GM23338 (cell line): ENCODE data around the gene TFDP1. TPM values are rescaled to one million over a fixed set of nuclear protein-coding genes. Genes with fewer than 3 reads are reported as not detected.

Experiments
- ATAC-seq: fragments of 200-7000 bp; cut with Tn5 transposase; 3 replicates; pipeline ENCODE4 v1.9.1; 2020
- DNase-seq: peaks from one replicate; pipeline ENCODE4 v3.0.0-alpha.2; 2015; ENCODE audit warnings: low spot score
- H2AFZ ChIP-seq: fragments of 200-600 bp; sonication (generic); 2 replicates; pipeline ENCODE4 v1.8.0; 2016; ENCODE audit warnings: antibody characterized with exemption, mild to moderate bottlenecking, moderate library complexity
- H3F3A ChIP-seq: fragments of 200-600 bp; sonication (generic); replicated peaks from 2 replicates; pipeline ENCODE4 v1.8.0; 2017; ENCODE audit warnings: antibody characterized with exemption, mixed run types, low read depth
- H3K27ac ChIP-seq: fragments of 200-600 bp; sonication (generic); 2 replicates; pipeline ENCODE4 v1.6.1; 2016; ENCODE audit warnings: low read depth
- H3K27me3 ChIP-seq: fragments of 200-600 bp; sonication (generic); 2 replicates; pipeline ENCODE4 v1.8.0; 2016; ENCODE audit warnings: mild to moderate bottlenecking, mixed run types, moderate library complexity; ENCODE audit not compliant: insufficient read depth
- H3K36me3 ChIP-seq: fragments of 200-600 bp; sonication (generic); 2 replicates; pipeline ENCODE4 v1.8.0; 2016; ENCODE audit warnings: mild to moderate bottlenecking; ENCODE audit not compliant: insufficient read depth
- H3K4me1 ChIP-seq: fragments of 200-600 bp; sonication (generic); 2 replicates; pipeline ENCODE4 v1.8.0; 2016; ENCODE audit warnings: mild to moderate bottlenecking, moderate library complexity; ENCODE audit not compliant: insufficient read depth
- H3K4me2 ChIP-seq: fragments of 200-600 bp; sonication (generic); 2 replicates; pipeline ENCODE4 v1.7.1; 2017; ENCODE audit warnings: mixed run types
- H3K4me3 ChIP-seq: fragments of 200-600 bp; sonication (generic); 2 replicates; pipeline ENCODE4 v1.6.1; 2016; ENCODE audit warnings: mixed run types
- H3K79me2 ChIP-seq: fragments of 200-600 bp; sonication (generic); replicated peaks from 2 replicates; pipeline ENCODE4 v1.8.0; 2017; ENCODE audit warnings: mild to moderate bottlenecking; ENCODE audit not compliant: insufficient read depth
- H3K9me2 ChIP-seq: fragments of 200-600 bp; sonication (generic); 2 replicates; pipeline ENCODE4 v1.8.0; 2017; ENCODE audit not compliant: insufficient read depth
- H4K20me1 ChIP-seq: fragments of 200-600 bp; sonication (generic); replicated peaks from 2 replicates; pipeline ENCODE4 v1.8.0; 2017; ENCODE audit warnings: mild to moderate bottlenecking; ENCODE audit not compliant: insufficient read depth
- H3K27ac Mint-ChIP-seq: 2 replicates; pipeline ENCODE4 v1.8.0; 2020; ENCODE audit warnings: inconsistent platforms, mild to moderate bottlenecking, moderate library complexity, mixed read lengths
- H3K27me3 Mint-ChIP-seq: 3 replicates; pipeline ENCODE4 v1.8.0; 2022; ENCODE audit warnings: low read depth, mild to moderate bottlenecking, moderate library complexity, mixed read lengths, inconsistent platforms; ENCODE audit not compliant: insufficient read depth, poor library complexity
- H3K36me3 Mint-ChIP-seq: 3 replicates; pipeline ENCODE4 v1.8.0; 2021; ENCODE audit warnings: low read depth, mild to moderate bottlenecking, inconsistent platforms, moderate library complexity, mixed read lengths
- H3K4me1 Mint-ChIP-seq: 3 replicates; pipeline ENCODE4 v1.8.0; 2020; ENCODE audit warnings: mild to moderate bottlenecking, inconsistent platforms, mixed read lengths
- H3K4me3 Mint-ChIP-seq: 3 replicates; pipeline ENCODE4 v1.8.0; 2021; ENCODE audit warnings: moderate library complexity, mild to moderate bottlenecking, inconsistent platforms, mixed read lengths
- H3K9me3 Mint-ChIP-seq: 3 replicates; pipeline ENCODE4 v1.8.0; 2020; ENCODE audit warnings: moderate library complexity, mild to moderate bottlenecking, inconsistent platforms, mixed read lengths
- CREB1 ChIP-seq: fragments of 250-450 bp; sonication (Bioruptor Pico); IDR thresholded peaks from 2 replicates; pipeline ENCODE4 v1.5.0; 2020; ENCODE audit warnings: low read depth, mild to moderate bottlenecking, moderate library complexity
- EZH2 ChIP-seq: fragments of 200-600 bp; sonication (generic); IDR thresholded peaks from one replicate; pipeline ENCODE4 v1.8.0; 2017; ENCODE audit warnings: antibody characterized with exemption, mild to moderate bottlenecking, low read depth; ENCODE audit not compliant: unreplicated experiment
- EZH2phosphoT487 ChIP-seq: fragments of 200-600 bp; sonication (generic); IDR thresholded peaks from one replicate; pipeline ENCODE4 v1.8.1; 2018; ENCODE audit warnings: antibody characterized with exemption; ENCODE audit not compliant: unreplicated experiment
- JUNB ChIP-seq: IDR thresholded peaks from one replicate; pipeline ENCODE4 v1.6.1; 2016; ENCODE audit warnings: antibody characterized with exemption; ENCODE audit not compliant: unreplicated experiment
- NANOG ChIP-seq: IDR thresholded peaks from 2 replicates; pipeline ENCODE4 v1.6.1; 2016; ENCODE audit warnings: antibody characterized with exemption, borderline replicate concordance
- POLR2AphosphoS5 ChIP-seq: IDR thresholded peaks from 2 replicates; pipeline ENCODE4 v1.6.1; 2016; ENCODE audit warnings: antibody characterized with exemption, low read depth
- STAT1 ChIP-seq: IDR thresholded peaks from one replicate; pipeline ENCODE4 v1.6.1; 2016; ENCODE audit warnings: antibody characterized with exemption; ENCODE audit not compliant: unreplicated experiment
- ZNF114 ChIP-seq: fragments of 250-450 bp; sonication (Bioruptor Pico); IDR thresholded peaks from 2 replicates; pipeline ENCODE4 v1.5.0; 2020; ENCODE audit warnings: mild to moderate bottlenecking, moderate library complexity
- ZNF331 ChIP-seq: fragments of 250-450 bp; sonication (Bioruptor Pico); IDR thresholded peaks from 2 replicates; pipeline ENCODE4 v1.5.0; 2020; ENCODE audit warnings: low read depth, mild to moderate bottlenecking, moderate library complexity
- polyA plus RNA-seq: library from polyadenylated mRNA; unstranded; fragments of >200 nt; fragmentation: Nextera tagmentation; extraction: Ambion mirVana; gene quantifications from 2 replicates; pipeline ENCODE4 v1.2.1, GENCODE V29; 2016
- total RNA-seq: library from RNA; depleted of rRNA; stranded (reverse); fragments of >200 nt; shearing (Covaris generic); gene quantifications from 2 replicates; pipeline ENCODE4 v1.2.3, GENCODE V29; 2014
- TF ChIP-seq, protein P1 (sequence below): IDR thresholded peaks from 2 replicates; pipeline ENCODE4 v1.6.1; 2016; ENCODE audit warnings: antibody characterized with exemption
- TF ChIP-seq, protein P2 (sequence below): fragments of 250-450 bp; sonication (Bioruptor Pico); IDR thresholded peaks from 2 replicates; pipeline ENCODE4 v1.5.0; 2020; ENCODE audit warnings: mild to moderate bottlenecking, moderate library complexity
- TF ChIP-seq, protein P3 (sequence below), 2 experiments: fragments of 200-600 bp in 1 of 2; sonication (generic) in 1 of 2; conservative IDR thresholded peaks; 2 replicates each; pipeline versions ENCODE4 v1.5.1 to v1.6.1; 2016 to 2017; ENCODE audit warnings: antibody characterized with exemption in 2 of 2, low read depth in 2 of 2, mild to moderate bottlenecking in 2 of 2, moderate library complexity in 1 of 2
- TF ChIP-seq, protein P4 (sequence below): IDR thresholded peaks from one replicate; pipeline ENCODE4 v1.6.1; 2018; ENCODE audit warnings: antibody characterized with exemption; ENCODE audit not compliant: unreplicated experiment

TFDP1 gene
- total and polyA plus RNA-seq, 2 experiments from 2014 or later: 42.9 to 80.0 TPM

DNA sequence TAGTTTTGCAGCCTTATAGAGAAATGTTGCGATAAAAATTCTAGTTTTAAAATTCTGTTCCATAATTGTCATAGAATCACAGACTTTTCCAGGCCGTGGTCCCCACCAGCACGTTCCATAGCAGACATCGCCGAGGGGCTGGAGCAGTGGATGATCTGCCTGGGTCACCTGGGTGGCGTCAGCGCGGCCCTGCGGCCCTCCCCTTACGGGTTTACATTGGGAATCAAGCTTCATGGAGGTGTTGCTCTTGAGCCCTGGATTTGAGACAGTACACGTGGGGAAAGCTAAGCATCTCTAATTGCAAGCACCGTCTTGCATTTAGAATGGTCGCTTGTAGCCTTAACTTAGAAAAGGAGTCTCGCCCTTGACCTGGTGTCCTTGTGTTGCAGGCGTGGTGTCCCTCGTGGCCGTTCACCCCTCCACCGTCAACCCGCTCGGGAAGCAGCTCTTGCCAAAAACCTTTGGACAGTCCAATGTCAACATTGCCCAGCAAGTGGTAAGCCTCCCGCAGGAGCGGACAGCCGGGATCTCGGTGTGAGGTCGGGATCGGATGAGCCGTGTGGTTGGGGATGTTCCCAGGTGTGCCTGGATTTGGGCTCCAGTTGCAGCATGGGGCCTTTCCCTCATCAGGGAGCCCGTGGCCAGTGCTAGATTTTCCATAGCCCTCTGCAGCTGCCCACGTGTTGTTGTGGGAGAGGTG is 38.4 kb downstream of the TFDP1 start:
- H3K4me3 ChIP-seq: no peak overlapping the region
- ATAC-seq (no peak), DNase-seq (no peak)
- TF ChIP-seq CREB1 (CRISPR knock-in tag) (no peak), EZH2phosphoT487 (no peak), ZNF331 (CRISPR knock-in tag) (no peak), NANOG (no peak), POLR2AphosphoS5 (no peak), ZNF114 (no peak), JUNB (no peak), EZH2 (no peak), STAT1 (no peak)
- TF ChIP-seq, protein P1, sequence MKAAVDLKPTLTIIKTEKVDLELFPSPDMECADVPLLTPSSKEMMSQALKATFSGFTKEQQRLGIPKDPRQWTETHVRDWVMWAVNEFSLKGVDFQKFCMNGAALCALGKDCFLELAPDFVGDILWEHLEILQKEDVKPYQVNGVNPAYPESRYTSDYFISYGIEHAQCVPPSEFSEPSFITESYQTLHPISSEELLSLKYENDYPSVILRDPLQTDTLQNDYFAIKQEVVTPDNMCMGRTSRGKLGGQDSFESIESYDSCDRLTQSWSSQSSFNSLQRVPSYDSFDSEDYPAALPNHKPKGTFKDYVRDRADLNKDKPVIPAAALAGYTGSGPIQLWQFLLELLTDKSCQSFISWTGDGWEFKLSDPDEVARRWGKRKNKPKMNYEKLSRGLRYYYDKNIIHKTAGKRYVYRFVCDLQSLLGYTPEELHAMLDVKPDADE: no peak
- TF ChIP-seq, protein P2, sequence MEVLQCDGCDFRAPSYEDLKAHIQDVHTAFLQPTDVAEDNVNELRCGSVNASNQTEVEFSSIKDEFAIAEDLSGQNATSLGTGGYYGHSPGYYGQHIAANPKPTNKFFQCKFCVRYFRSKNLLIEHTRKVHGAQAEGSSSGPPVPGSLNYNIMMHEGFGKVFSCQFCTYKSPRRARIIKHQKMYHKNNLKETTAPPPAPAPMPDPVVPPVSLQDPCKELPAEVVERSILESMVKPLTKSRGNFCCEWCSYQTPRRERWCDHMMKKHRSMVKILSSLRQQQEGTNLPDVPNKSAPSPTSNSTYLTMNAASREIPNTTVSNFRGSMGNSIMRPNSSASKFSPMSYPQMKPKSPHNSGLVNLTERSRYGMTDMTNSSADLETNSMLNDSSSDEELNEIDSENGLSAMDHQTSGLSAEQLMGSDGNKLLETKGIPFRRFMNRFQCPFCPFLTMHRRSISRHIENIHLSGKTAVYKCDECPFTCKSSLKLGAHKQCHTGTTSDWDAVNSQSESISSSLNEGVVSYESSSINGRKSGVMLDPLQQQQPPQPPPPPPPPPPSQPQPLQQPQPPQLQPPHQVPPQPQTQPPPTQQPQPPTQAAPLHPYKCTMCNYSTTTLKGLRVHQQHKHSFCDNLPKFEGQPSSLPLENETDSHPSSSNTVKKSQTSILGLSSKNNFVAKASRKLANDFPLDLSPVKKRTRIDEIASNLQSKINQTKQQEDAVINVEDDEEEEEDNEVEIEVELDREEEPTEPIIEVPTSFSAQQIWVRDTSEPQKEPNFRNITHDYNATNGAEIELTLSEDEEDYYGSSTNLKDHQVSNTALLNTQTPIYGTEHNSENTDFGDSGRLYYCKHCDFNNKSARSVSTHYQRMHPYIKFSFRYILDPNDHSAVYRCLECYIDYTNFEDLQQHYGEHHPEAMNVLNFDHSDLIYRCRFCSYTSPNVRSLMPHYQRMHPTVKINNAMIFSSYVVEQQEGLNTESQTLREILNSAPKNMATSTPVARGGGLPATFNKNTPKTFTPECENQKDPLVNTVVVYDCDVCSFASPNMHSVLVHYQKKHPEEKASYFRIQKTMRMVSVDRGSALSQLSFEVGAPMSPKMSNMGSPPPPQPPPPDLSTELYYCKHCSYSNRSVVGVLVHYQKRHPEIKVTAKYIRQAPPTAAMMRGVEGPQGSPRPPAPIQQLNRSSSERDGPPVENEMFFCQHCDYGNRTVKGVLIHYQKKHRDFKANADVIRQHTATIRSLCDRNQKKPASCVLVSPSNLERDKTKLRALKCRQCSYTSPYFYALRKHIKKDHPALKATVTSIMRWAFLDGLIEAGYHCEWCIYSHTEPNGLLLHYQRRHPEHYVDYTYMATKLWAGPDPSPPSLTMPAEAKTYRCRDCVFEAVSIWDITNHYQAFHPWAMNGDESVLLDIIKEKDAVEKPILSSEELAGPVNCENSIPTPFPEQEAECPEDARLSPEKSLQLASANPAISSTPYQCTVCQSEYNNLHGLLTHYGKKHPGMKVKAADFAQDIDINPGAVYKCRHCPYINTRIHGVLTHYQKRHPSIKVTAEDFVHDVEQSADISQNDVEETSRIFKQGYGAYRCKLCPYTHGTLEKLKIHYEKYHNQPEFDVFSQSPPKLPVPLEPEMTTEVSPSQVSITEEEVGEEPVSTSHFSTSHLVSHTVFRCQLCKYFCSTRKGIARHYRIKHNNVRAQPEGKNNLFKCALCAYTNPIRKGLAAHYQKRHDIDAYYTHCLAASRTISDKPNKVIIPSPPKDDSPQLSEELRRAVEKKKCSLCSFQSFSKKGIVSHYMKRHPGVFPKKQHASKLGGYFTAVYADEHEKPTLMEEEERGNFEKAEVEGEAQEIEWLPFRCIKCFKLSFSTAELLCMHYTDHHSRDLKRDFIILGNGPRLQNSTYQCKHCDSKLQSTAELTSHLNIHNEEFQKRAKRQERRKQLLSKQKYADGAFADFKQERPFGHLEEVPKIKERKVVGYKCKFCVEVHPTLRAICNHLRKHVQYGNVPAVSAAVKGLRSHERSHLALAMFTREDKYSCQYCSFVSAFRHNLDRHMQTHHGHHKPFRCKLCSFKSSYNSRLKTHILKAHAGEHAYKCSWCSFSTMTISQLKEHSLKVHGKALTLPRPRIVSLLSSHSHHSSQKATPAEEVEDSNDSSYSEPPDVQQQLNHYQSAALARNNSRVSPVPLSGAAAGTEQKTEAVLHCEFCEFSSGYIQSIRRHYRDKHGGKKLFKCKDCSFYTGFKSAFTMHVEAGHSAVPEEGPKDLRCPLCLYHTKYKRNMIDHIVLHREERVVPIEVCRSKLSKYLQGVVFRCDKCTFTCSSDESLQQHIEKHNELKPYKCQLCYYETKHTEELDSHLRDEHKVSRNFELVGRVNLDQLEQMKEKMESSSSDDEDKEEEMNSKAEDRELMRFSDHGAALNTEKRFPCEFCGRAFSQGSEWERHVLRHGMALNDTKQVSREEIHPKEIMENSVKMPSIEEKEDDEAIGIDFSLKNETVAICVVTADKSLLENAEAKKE: no peak
- TF ChIP-seq, protein P3, sequence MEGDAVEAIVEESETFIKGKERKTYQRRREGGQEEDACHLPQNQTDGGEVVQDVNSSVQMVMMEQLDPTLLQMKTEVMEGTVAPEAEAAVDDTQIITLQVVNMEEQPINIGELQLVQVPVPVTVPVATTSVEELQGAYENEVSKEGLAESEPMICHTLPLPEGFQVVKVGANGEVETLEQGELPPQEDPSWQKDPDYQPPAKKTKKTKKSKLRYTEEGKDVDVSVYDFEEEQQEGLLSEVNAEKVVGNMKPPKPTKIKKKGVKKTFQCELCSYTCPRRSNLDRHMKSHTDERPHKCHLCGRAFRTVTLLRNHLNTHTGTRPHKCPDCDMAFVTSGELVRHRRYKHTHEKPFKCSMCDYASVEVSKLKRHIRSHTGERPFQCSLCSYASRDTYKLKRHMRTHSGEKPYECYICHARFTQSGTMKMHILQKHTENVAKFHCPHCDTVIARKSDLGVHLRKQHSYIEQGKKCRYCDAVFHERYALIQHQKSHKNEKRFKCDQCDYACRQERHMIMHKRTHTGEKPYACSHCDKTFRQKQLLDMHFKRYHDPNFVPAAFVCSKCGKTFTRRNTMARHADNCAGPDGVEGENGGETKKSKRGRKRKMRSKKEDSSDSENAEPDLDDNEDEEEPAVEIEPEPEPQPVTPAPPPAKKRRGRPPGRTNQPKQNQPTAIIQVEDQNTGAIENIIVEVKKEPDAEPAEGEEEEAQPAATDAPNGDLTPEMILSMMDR (conservative IDR thresholded peaks at IDR 0.05; ENCODE audit: low read depth in 2 of 2): no peak
- TF ChIP-seq, protein P4, sequence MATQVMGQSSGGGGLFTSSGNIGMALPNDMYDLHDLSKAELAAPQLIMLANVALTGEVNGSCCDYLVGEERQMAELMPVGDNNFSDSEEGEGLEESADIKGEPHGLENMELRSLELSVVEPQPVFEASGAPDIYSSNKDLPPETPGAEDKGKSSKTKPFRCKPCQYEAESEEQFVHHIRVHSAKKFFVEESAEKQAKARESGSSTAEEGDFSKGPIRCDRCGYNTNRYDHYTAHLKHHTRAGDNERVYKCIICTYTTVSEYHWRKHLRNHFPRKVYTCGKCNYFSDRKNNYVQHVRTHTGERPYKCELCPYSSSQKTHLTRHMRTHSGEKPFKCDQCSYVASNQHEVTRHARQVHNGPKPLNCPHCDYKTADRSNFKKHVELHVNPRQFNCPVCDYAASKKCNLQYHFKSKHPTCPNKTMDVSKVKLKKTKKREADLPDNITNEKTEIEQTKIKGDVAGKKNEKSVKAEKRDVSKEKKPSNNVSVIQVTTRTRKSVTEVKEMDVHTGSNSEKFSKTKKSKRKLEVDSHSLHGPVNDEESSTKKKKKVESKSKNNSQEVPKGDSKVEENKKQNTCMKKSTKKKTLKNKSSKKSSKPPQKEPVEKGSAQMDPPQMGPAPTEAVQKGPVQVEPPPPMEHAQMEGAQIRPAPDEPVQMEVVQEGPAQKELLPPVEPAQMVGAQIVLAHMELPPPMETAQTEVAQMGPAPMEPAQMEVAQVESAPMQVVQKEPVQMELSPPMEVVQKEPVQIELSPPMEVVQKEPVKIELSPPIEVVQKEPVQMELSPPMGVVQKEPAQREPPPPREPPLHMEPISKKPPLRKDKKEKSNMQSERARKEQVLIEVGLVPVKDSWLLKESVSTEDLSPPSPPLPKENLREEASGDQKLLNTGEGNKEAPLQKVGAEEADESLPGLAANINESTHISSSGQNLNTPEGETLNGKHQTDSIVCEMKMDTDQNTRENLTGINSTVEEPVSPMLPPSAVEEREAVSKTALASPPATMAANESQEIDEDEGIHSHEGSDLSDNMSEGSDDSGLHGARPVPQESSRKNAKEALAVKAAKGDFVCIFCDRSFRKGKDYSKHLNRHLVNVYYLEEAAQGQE: no peak
- no peak overlapping the region for H3K27ac ChIP-seq
- Mint-ChIP-seq H3K4me3 (no peak overlapping the region), H3K36me3 (peaks cover 65% of the 10 kb centered on the region), H3K4me1 (peaks cover 14% of the 10 kb centered on the region), H3K27me3 (peaks cover 18% of the 10 kb centered on the region), H3K9me3 (peaks cover 19% of the 10 kb centered on the region), H3K27ac (no peak overlapping the region)
- H3K4me2 ChIP-seq: no peak overlapping the region
- H3K79me2 ChIP-seq: peaks cover 33% of the 10 kb centered on the region
- no peaks in the 10 kb centered on the region for H3K9me2 ChIP-seq
- H4K20me1 ChIP-seq: peaks cover 3% of the 10 kb centered on the region
- H3K4me1 ChIP-seq: no peaks in the 10 kb centered on the region
- H3F3A ChIP-seq: peaks cover 11% of the 10 kb centered on the region; the same call in 1 of the 2 replicates
- H3K27me3 ChIP-seq: no peaks in the 10 kb centered on the region
- H3K36me3 ChIP-seq: no peaks in the 10 kb centered on the region; the same call in 1 of the 2 replicates
- H2AFZ ChIP-seq: no peak overlapping the region
